Parathyroid adenoma (tissue), 2 donors: ENCODE data around the gene B4GALT2.

Experiments used
- H2AFZ ChIP-seq: fragments of 300-600 bp; sonication (generic); one replicate; pipeline ENCODE4 v1.7.0; 2017; ENCODE audit warnings: antibody characterized with exemption, mild to moderate bottlenecking
- H3K27ac ChIP-seq: fragments of 300-600 bp; sonication (generic); one replicate; pipeline ENCODE4 v1.7.0; 2017
- H3K27me3 ChIP-seq: fragments of 300-600 bp; sonication (generic); one replicate; pipeline ENCODE4 v1.7.0; 2017; ENCODE audit warnings: low read length; ENCODE audit not compliant: control insufficient read depth, insufficient read depth
- H3K36me3 ChIP-seq: fragments of 300-600 bp; sonication (generic); one replicate; pipeline ENCODE4 v1.7.0; 2017; ENCODE audit warnings: low read length; ENCODE audit not compliant: control insufficient read depth, insufficient read depth
- H3K4me1 ChIP-seq: fragments of 300-600 bp; sonication (generic); one replicate; pipeline ENCODE4 v1.7.0; 2017; ENCODE audit warnings: control low read depth
- H3K4me2 ChIP-seq: fragments of 300-600 bp; sonication (generic); one replicate; pipeline ENCODE4 v1.7.0; 2017; ENCODE audit warnings: low read length
- H3K4me3 ChIP-seq: fragments of 300-600 bp; sonication (generic); one replicate; pipeline ENCODE4 v1.7.0; 2017; ENCODE audit warnings: low read depth, low read length
- H3K79me2 ChIP-seq: fragments of 300-600 bp; sonication (generic); one replicate; pipeline ENCODE4 v1.7.0; 2017; ENCODE audit warnings: control low read depth
- H3K9ac ChIP-seq: fragments of 300-600 bp; sonication (generic); one replicate; pipeline ENCODE4 v1.7.0; 2017; ENCODE audit warnings: mild to moderate bottlenecking
- H3K9me3 ChIP-seq: fragments of 300-600 bp; sonication (generic); one replicate; pipeline ENCODE4 v1.7.0; 2017; ENCODE audit warnings: low read length; ENCODE audit not compliant: control insufficient read depth
- TF ChIP-seq, protein P1 (sequence below): fragments of 300-600 bp; sonication (generic); IDR thresholded peaks from one replicate; pipeline ENCODE4 v1.7.0; 2017; ENCODE audit warnings: antibody characterized with exemption, mild to moderate bottlenecking
- donor health status: primary hyperparathyroidism.

Gene B4GALT2

DNA sequence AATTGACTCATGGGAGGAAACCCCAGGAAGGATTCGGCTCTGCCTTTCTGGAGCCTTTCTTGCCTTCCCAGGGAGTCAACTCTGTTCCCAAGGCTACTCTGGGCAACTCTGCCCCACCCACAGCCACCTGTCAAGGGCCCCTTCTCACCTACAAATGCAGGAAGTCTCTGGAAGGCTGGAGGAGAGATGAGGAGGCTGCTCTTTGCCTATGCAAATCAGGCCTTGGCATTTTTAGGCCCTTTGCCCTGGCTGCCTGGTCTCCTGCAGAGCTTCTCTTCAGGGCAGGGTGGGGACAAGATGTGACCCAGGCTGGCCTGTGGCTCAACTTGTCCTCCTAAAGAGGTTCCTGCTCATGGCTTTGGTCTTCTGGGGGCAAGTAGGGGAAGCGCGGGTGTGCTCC, 46.8 kb downstream of the B4GALT2 start:
- TF ChIP-seq, protein P1, sequence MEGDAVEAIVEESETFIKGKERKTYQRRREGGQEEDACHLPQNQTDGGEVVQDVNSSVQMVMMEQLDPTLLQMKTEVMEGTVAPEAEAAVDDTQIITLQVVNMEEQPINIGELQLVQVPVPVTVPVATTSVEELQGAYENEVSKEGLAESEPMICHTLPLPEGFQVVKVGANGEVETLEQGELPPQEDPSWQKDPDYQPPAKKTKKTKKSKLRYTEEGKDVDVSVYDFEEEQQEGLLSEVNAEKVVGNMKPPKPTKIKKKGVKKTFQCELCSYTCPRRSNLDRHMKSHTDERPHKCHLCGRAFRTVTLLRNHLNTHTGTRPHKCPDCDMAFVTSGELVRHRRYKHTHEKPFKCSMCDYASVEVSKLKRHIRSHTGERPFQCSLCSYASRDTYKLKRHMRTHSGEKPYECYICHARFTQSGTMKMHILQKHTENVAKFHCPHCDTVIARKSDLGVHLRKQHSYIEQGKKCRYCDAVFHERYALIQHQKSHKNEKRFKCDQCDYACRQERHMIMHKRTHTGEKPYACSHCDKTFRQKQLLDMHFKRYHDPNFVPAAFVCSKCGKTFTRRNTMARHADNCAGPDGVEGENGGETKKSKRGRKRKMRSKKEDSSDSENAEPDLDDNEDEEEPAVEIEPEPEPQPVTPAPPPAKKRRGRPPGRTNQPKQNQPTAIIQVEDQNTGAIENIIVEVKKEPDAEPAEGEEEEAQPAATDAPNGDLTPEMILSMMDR, result no peak
- no peak overlapping the region for H3K4me3 ChIP-seq
- no peaks in the 10 kb centered on the region for H3K36me3 ChIP-seq
- H3K27me3 ChIP-seq, result no peaks in the 10 kb centered on the region
- H3K27ac ChIP-seq, result no peak overlapping the region
- no peak overlapping the region for H3K9ac ChIP-seq
- H3K4me1 ChIP-seq, result no peaks in the 10 kb centered on the region
- no peaks in the 10 kb centered on the region for H3K9me3 ChIP-seq
- H3K4me2 ChIP-seq, result no peak overlapping the region
- H2AFZ ChIP-seq, result no peak overlapping the region
- no peaks in the 10 kb centered on the region for H3K79me2 ChIP-seq

DNA sequence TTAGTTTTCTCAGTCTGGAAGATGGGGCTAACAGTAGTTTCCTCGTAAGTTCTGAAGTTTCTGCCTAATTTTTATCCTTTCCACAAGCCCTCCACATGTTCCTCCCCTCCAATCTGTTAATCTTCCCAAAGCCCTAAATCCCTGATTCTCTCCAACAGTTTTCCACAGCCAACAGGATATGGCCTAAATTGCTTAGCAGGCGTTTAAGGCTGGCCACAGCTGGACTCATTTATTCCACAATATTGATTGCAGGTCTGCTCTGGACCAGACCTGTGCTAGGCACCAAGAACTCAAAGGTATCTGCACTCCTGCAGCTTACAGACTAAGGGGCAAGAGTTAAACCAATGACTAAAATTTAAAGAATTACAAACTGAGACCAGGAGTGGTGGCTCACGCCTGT, 48.3 kb downstream of the B4GALT2 start:
- Histone ChIP-seq H3K27me3 (no peaks in the 10 kb centered on the region), H3K36me3 (no peaks in the 10 kb centered on the region), H3K27ac (no peak overlapping the region), H3K9me3 (no peaks in the 10 kb centered on the region), H3K4me3 (no peak overlapping the region), H2AFZ (no peak overlapping the region), H3K4me1 (no peaks in the 10 kb centered on the region), H3K4me2 (no peak overlapping the region), H3K79me2 (no peaks in the 10 kb centered on the region), H3K9ac (no peak overlapping the region)
- TF ChIP-seq, protein P1, result no peak

DNA sequence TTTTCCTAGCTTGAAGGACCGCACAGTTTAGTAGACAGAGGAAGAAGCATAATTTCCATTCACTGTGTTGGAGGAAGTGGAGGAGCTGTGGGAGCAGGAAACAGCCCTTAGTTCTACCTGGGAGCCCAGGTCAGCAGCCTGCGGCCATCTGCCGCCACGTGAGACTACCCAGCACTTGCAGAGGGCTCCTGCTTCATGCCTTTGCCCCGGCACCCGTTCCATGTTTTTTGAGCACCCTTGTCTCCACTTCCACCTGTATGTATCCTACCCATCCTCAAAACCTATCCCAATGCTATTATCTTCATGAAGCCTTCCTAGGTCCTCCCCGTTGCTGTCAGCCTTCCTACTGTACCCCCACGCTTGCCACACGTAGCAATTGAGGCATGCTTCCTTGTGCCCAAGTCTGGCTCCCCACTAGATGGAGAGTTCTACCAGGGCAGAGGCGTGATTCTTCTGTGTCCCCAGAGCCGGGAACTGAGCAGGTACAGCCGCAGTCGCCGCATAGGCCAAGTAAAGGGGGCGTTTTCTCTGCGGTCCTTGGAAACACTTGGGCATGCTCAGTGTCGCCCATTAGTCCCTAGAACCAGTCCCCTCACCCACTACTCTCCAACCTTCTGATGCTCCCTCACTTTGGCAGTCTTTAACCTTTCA, 50.4 kb downstream of the B4GALT2 start:
- Histone ChIP-seq H3K9me3 (no peaks in the 10 kb centered on the region), H3K4me1 (no peaks in the 10 kb centered on the region), H3K79me2 (no peaks in the 10 kb centered on the region), H3K27ac (peak overlapping the region; percentile 81), H2AFZ (peak overlapping the region; percentile 93), H3K9ac (peak overlapping the region; percentile 53), H3K36me3 (no peaks in the 10 kb centered on the region), H3K4me2 (peak overlapping the region; percentile 93), H3K27me3 (no peaks in the 10 kb centered on the region), H3K4me3 (peak overlapping the region; percentile 66)
- TF ChIP-seq, protein P1, result no peak

DNA sequence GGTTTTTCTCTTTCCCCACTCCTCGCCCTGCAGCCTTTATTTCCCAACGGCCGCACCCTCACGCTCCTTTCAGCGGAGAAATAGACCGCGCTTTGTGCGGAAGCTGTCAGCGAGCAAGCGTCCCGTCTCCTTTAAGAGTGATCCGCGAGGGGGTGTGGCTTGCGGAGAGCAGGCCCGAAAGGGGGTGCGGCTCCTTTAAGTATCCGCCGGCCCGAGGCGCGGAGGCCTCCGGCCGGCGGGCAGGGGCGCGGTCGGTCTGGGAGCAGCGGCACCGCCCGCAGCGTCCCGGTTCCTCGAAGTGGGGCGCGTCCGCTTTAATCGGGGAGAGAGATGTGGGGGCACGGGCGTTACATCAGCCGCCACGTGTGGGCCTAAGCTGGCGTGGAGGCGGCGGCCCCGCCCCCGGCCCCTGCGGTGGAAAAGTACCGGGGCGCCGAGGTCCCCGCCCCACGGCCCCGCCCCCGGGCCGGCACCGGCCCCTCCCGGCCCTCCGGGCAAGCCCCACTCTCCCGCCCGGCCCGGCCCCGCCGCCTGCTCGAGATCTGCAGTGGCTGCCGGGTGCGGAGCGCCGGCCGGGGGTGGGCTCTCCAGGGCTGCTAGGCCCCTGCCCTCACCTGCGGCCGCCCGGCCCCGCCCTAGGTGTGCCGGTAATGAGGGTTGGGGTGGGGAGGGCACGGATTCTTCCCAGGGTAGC, 51.0 kb downstream of the B4GALT2 start:
- Histone ChIP-seq H3K79me2 (no peaks in the 10 kb centered on the region), H3K27me3 (no peaks in the 10 kb centered on the region), H3K4me3 (peak overlapping the region; percentile 66), H3K9me3 (no peaks in the 10 kb centered on the region), H3K27ac (peak overlapping the region; percentile 81), H3K4me2 (peak overlapping the region; percentile 93), H2AFZ (peak overlapping the region; percentile 93), H3K9ac (peak overlapping the region; percentile 53), H3K4me1 (no peaks in the 10 kb centered on the region), H3K36me3 (no peaks in the 10 kb centered on the region)
- TF ChIP-seq, protein P1, result no peak
